Tibial nerve (tissue), 4 donors: ENCODE results near the gene SGPP1. TPM values are rescaled to one million over a fixed set of nuclear protein-coding genes. Genes with fewer than 3 reads are reported as not detected.
"Not testable (repeated sequence)": the region's sequence is repeated elsewhere in the genome, so short reads cannot be mapped to it uniquely, and the experiment has no call there.

Source experiments
- DNase-seq, 2 donors: peaks; one replicate each; pipeline ENCODE4 v3.0.0-alpha.2; 2019; ENCODE audit warnings: low spot score in 2 of 2
- H3K27ac ChIP-seq, 4 donors: fragments of 200-600 bp; sonication (generic) in 3 of 4; one replicate each; pipeline ENCODE4 v1.5.1; 2017 to 2019; ENCODE audit warnings: mild to moderate bottlenecking in 1 of 4
- H3K27me3 ChIP-seq, 2 donors: fragments of 200-600 bp; sonication (generic) in 1 of 2; one replicate each; pipeline versions ENCODE4 v1.5.1 to v1.6.0; 2017 to 2019
- H3K36me3 ChIP-seq, 3 donors: fragments of 200-600 bp; sonication (generic); one replicate each; pipeline ENCODE4 v1.5.1; 2018 to 2019
- H3K4me1 ChIP-seq, 4 donors: fragments of 200-600 bp; sonication (generic) in 3 of 4; one replicate each; pipeline ENCODE4 v1.5.1; 2017 to 2019
- H3K4me3 ChIP-seq, 4 donors: fragments of 200-600 bp; sonication (generic) in 3 of 4; one replicate each; pipeline ENCODE4 v1.5.1; 2017 to 2019; ENCODE audit warnings: mild to moderate bottlenecking in 1 of 4, moderate library complexity in 1 of 4
- H3K9me3 ChIP-seq, 4 donors: fragments of 200-600 bp; sonication (generic) in 3 of 4; one replicate each; pipeline ENCODE4 v1.5.1; 2017 to 2019
- EP300 ChIP-seq, 2 donors: sonication (generic); formaldehyde crosslinking; IDR thresholded peaks; one replicate each; pipeline ENCODE4 v1.6.1; 2017; ENCODE audit warnings: antibody characterized with exemption in 2 of 2, mild to moderate bottlenecking in 1 of 2
- POLR2A ChIP-seq, 2 donors: fragments of 450-650 bp; IDR thresholded peaks; one replicate each; pipeline ENCODE4 v1.6.1; 2017; ENCODE audit warnings: antibody characterized with exemption in 2 of 2, mild to moderate bottlenecking in 2 of 2, moderate library complexity in 2 of 2
- WGBS, 2 donors: methylation state at CpG; one replicate each; pipeline ENCODE4 v1.1.5; 2018; 5-methylcytosine and 5-hydroxymethylcytosine counted together
- total RNA-seq, 4 donors: library from RNA; depleted of rRNA; stranded (reverse); fragments of >200 nt; gene quantifications; one replicate each; pipeline ENCODE4 v1.1.0, GENCODE V29; 2016
- TF ChIP-seq, protein P1 (sequence below), 5 experiments: fragments of 200-600 bp in 3 of 5; fragments of 450-650 bp in 2 of 5; sonication (generic) in 3 of 5; IDR thresholded peaks; one replicate each; pipeline ENCODE4 v1.5.1; 2016 to 2019; ENCODE audit warnings: antibody characterized with exemption in 5 of 5, mild to moderate bottlenecking in 3 of 5, moderate library complexity in 2 of 5

SGPP1 gene
- total RNA-seq, 4 donors from 2014 or later: 31.2 to 43.5 (median 35.3) TPM

DNA sequence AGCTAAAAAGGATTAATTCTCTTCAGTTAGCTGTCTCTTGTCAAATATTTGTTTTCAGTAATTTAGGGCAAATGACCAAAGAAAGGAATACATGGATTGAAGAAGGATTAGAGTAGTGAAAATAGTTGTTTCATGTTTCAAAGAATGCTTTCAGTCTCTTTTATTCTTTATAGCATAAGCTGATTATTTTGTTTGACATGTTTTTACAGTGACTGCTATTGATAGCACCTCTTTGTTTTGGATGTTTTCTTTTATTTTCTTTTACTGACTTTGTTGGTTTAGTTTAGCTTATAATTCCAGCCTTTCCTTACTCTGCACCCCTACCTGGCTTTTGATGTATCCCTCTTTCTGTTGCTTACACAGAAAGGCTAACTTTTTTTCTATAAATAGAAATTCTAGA is 29.3 kb upstream of the SGPP1 start:
- H3K36me3 ChIP-seq: no peaks in the 10 kb centered on the region
- H3K9me3 ChIP-seq: no peaks in the 10 kb centered on the region
- H3K27me3 ChIP-seq: no peaks in the 10 kb centered on the region
- no peak for DNase-seq
- H3K4me1 ChIP-seq: peaks cover 0 to 3% (median 0%) of the 10 kb centered on the region in 4 donors
- TF ChIP-seq EP300 (IDR thresholded peaks at IDR 0.05) (no peak), POLR2A (IDR thresholded peaks at IDR 0.05) (no peak)
- TF ChIP-seq, protein P1, sequence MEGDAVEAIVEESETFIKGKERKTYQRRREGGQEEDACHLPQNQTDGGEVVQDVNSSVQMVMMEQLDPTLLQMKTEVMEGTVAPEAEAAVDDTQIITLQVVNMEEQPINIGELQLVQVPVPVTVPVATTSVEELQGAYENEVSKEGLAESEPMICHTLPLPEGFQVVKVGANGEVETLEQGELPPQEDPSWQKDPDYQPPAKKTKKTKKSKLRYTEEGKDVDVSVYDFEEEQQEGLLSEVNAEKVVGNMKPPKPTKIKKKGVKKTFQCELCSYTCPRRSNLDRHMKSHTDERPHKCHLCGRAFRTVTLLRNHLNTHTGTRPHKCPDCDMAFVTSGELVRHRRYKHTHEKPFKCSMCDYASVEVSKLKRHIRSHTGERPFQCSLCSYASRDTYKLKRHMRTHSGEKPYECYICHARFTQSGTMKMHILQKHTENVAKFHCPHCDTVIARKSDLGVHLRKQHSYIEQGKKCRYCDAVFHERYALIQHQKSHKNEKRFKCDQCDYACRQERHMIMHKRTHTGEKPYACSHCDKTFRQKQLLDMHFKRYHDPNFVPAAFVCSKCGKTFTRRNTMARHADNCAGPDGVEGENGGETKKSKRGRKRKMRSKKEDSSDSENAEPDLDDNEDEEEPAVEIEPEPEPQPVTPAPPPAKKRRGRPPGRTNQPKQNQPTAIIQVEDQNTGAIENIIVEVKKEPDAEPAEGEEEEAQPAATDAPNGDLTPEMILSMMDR (IDR thresholded peaks at IDR 0.05): no peak
- H3K4me3 ChIP-seq: no peak overlapping the region
- no peak overlapping the region for H3K27ac ChIP-seq

DNA sequence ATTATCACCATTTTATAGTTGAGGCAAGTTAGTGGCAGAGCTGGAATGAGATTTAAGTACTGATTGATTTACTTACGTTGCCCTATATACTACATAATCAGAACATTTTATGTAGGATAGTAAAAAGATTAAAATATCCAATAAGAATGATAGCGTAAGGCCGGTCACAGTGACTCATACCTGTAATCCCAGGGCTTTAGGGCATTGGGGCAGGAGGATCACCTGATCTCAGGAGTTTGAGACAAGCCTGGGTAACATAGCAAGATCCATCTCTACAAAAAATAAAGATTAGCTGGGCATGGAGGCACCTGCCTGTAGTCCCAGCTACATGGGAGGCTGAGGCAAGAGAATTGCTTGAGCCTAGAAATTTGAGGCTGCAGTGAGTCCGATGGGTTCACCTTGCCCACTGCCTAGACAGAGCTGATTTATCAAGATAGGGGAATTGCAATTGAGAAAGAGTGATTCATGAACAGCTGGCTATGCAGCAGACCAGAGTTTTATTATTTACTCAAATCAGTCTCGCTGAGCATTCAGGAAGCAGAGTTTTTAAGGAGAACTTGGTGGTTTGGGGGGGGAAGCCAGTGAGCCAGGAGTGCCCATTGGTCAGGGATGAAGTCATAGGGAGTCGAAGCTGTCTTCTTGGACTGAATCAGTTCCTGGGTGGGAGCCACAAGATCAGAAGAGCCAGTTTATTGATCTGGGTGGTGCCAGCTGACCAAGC is 24.7 kb upstream of the SGPP1 start:
- WGBS, 2 donors: 85% methylated on average over 6 of the region's 6 CpGs
- H3K27me3 ChIP-seq: no peaks in the 10 kb centered on the region
- DNase-seq: no peak
- H3K9me3 ChIP-seq: no peaks in the 10 kb centered on the region
- no peak overlapping the region for H3K27ac ChIP-seq
- no peak overlapping the region for H3K4me3 ChIP-seq
- H3K36me3 ChIP-seq: no peaks in the 10 kb centered on the region
- no peaks in the 10 kb centered on the region for H3K4me1 ChIP-seq
- no peak for TF ChIP-seq EP300 (IDR thresholded peaks at IDR 0.05)
- TF ChIP-seq, protein P1 (IDR thresholded peaks at IDR 0.05): no peak
- TF ChIP-seq POLR2A (IDR thresholded peaks at IDR 0.05): no peak

DNA sequence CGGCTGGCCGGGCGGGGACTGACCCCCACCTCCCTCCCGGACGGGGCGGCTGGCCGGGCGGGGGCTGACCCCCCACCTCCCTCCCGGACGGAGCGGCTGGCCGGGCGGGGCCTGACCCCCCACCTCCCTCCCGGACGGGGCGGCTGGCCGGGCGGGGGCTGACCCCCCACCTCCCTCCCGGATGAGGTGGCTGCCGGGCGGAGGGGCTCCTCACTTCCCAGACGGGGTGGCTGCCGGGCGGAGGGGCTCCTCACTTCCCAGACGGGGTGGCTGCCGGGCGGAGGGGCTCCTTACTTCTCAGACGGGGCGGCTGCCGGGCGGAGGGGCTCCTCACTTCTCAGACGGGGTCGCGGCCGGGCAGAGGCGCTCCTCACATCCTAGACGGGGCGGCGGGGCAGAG is 23.2 kb upstream of the SGPP1 start:
- not testable (repeated sequence) for H3K4me1 ChIP-seq, H3K27me3 ChIP-seq, H3K36me3 ChIP-seq, DNase-seq, H3K27ac ChIP-seq, H3K9me3 ChIP-seq, H3K4me3 ChIP-seq
- 95 to 98% methylated on average over 16 to 17 of the region's 39 CpGs for WGBS, 2 donors

DNA sequence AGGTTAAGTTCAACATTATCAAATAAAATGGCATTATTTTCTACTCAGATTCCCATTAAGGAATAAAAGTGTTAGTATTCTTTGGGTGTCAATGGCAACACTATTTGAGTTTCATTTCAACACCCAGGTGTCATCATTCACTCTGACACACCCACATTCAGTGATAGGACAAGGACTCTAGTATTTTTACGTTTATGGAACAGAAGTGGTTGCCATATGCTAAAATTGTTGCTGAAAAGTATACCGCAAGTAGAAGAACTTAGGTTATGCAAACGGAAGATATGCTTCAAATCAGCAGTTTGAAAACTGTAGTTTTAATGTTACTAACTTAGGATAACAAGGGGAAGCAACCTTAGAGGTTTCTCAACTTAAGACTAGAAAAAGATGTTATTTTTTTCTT is 20.0 kb upstream of the SGPP1 start:
- H3K4me3 ChIP-seq: no peak overlapping the region
- 51 to 81% methylated on average over 3 of the region's 3 CpGs for WGBS, 2 donors
- no peaks in the 10 kb centered on the region for H3K9me3 ChIP-seq
- no peaks in the 10 kb centered on the region for H3K27me3 ChIP-seq
- H3K4me1 ChIP-seq: no peaks in the 10 kb centered on the region
- DNase-seq: no peak
- TF ChIP-seq, protein P1 (IDR thresholded peaks at IDR 0.05): no peak
- TF ChIP-seq POLR2A (IDR thresholded peaks at IDR 0.05) (no peak), EP300 (IDR thresholded peaks at IDR 0.05) (no peak)
- H3K27ac ChIP-seq: no peak overlapping the region
- no peaks in the 10 kb centered on the region for H3K36me3 ChIP-seq

DNA sequence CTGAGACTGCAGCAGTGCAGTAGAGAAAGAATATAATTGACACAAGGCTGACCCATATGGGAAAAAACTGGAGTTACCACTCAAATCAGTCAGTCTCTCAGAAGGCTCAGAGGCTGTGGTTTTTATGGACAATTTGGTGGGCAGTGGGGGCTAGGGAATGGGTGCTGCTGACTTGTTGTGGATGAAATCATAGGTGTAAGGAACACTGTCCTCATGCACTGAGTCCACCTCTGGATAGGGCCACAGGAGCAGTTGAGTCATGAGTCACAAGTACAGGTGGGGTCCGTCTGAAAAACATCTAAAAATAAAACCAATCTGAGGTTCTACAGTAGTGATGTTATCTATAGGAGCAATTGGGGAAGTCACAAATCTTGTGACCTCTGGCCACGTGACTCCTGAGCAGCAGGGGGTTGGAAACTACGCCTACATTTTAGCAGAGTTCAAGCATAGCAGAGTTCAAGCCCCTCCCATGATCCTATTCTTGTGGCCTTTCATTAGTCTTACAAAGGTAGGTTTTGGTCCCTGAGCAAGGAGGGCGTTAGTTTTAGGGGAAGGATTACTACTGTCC is 18.1 kb upstream of the SGPP1 start:
- 28 to 31% methylated on average over 4 of the region's 4 CpGs for WGBS, 2 donors
- Histone ChIP-seq H3K4me3 (no peak overlapping the region), H3K27ac (no peak overlapping the region), H3K4me1 (no peaks in the 10 kb centered on the region), H3K27me3 (no peaks in the 10 kb centered on the region), H3K9me3 (no peaks in the 10 kb centered on the region), H3K36me3 (no peaks in the 10 kb centered on the region)
- TF ChIP-seq, protein P1 (IDR thresholded peaks at IDR 0.05): no peak
- TF ChIP-seq EP300 (IDR thresholded peaks at IDR 0.05) (no peak), POLR2A (IDR thresholded peaks at IDR 0.05) (no peak)
- DNase-seq: peak in 1 of 2 donors; percentile 29
